ENCODE data around the gene APOL1.

APOL1 gene

DNA sequence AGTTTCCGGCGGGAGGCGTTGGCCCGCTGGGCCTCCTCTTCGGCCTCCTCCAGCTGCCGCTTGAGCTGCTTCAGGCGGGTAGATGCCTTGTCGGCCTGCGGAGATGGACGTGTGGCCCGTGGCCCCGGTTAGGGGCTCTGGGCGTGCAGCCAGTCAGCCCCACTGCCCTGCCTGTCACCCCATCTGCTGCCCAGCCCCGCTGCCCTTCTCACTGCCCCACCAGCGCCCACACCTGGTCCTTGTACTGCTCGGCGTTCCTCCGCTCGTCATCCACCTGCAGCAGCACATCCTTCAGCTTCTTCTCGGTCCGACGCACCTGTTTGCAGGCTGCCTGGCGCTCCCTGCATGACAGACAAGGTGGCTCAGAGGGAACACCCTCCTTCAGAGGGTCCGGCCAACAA, 31.2 kb downstream of the APOL1 start:
- in situ Hi-C loops (cut with MboI; ENCODE audit: low pct_unique_long_range_greater_than_20kb, low sequenced_read_pairs, unreplicated experiment): no loop called here
- DNase-seq (ENCODE audit: low spot score): no peak
- TF ChIP-seq, protein P1, sequence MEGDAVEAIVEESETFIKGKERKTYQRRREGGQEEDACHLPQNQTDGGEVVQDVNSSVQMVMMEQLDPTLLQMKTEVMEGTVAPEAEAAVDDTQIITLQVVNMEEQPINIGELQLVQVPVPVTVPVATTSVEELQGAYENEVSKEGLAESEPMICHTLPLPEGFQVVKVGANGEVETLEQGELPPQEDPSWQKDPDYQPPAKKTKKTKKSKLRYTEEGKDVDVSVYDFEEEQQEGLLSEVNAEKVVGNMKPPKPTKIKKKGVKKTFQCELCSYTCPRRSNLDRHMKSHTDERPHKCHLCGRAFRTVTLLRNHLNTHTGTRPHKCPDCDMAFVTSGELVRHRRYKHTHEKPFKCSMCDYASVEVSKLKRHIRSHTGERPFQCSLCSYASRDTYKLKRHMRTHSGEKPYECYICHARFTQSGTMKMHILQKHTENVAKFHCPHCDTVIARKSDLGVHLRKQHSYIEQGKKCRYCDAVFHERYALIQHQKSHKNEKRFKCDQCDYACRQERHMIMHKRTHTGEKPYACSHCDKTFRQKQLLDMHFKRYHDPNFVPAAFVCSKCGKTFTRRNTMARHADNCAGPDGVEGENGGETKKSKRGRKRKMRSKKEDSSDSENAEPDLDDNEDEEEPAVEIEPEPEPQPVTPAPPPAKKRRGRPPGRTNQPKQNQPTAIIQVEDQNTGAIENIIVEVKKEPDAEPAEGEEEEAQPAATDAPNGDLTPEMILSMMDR (IDR thresholded peaks at IDR 0.05; ENCODE audit: extremely low read depth, insufficient read depth, missing control alignments): no peak

DNA sequence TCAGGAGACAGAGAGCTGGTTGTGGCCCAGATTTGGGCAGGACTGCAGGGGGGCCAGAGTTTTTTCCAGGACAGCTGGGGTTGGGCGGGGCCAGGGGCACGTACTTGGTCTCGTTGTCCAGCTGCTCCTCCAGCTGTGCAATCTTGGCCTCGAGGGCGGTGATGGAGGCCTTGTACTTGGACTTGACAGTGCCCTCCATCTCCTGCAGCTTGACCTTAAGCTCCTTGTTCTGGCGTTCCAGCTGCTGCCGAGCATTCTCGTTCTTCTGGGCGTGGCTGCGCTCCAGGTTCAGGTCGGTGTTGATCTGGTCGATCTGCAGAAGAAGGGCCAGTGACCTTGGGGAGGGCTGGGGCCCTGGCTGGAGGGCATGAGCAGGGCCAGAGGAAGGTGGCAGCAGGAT, 32.1 kb downstream of the APOL1 start:
- DNase-seq (ENCODE audit: low spot score): no peak
- in situ Hi-C loops (cut with MboI; ENCODE audit: low pct_unique_long_range_greater_than_20kb, low sequenced_read_pairs, unreplicated experiment): no loop called here
- TF ChIP-seq, protein P1 (IDR thresholded peaks at IDR 0.05; ENCODE audit: extremely low read depth, insufficient read depth, missing control alignments): no peak

DNA sequence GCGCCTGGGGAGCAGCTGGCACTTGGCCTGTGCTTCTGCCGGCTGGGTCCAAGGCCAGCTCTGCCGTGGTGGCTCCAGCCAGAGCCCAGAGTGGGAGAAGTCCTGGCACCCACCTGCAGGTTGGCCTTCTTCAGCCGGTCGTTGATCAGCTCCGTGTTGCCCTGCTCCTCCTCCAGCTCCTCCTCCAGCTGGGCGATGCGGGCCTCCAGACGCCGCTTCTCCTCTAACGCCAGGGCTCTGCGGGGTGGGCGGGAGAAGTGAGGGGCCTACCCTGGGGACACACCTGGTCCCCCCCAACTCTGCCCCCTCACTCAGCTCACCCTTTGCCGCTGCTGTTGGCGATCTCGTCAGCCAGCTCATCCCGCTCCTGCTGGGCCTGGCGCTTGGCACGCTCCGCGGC, 32.6 kb downstream of the APOL1 start:
- no peak for DNase-seq (ENCODE audit: low spot score)
- in situ Hi-C loops (cut with MboI; ENCODE audit: low pct_unique_long_range_greater_than_20kb, low sequenced_read_pairs, unreplicated experiment): no loop called here
- TF ChIP-seq, protein P1 (IDR thresholded peaks at IDR 0.05; ENCODE audit: extremely low read depth, insufficient read depth, missing control alignments): no peak

DNA sequence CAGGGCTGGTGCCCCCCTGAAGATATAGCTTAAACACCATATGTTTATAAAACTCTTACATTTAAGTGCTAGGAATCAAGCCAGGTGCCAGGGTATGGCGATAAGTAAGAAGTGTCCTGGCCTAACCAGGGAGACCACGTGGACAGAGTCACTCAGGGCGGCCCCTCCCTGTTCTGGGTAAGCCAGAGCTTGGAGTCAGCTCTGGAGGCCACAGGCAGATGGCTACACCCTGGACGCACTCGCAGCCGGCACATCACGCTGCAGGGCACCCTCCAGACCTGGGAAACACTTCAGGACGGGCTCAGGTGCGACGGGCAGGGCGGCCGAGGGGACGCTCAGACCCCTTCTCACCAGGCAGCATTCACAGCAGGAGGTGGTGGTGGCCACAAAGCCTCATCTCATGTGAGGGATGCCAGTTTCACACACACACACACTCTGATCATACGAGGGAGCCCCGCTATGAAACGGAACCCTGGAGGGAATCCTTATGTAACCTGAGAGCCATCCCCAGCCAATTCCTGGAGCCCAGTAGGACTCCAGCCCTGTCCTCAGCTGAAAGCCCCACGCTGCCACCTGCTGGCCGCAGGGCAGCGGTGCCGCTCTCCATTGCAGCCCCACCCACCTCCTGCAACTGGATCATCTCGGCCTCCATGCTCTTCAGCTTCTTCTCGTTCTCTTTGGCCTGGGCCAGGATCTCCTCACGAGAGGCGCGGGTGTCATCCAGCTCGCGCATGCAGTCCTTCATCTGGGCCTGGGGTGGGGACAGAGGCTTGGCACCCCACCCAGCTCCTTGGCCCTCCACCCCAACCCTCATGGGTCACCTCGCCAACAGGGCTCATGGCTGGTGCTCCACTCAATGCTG, 33.4 kb downstream of the APOL1 start:
- in situ Hi-C loops (cut with MboI; ENCODE audit: low pct_unique_long_range_greater_than_20kb, low sequenced_read_pairs, unreplicated experiment): no loop called here
- DNase-seq (ENCODE audit: low spot score): peak; percentile 87
- TF ChIP-seq, protein P1 (IDR thresholded peaks at IDR 0.05; ENCODE audit: extremely low read depth, insufficient read depth, missing control alignments): peak; percentile 89

DNA sequence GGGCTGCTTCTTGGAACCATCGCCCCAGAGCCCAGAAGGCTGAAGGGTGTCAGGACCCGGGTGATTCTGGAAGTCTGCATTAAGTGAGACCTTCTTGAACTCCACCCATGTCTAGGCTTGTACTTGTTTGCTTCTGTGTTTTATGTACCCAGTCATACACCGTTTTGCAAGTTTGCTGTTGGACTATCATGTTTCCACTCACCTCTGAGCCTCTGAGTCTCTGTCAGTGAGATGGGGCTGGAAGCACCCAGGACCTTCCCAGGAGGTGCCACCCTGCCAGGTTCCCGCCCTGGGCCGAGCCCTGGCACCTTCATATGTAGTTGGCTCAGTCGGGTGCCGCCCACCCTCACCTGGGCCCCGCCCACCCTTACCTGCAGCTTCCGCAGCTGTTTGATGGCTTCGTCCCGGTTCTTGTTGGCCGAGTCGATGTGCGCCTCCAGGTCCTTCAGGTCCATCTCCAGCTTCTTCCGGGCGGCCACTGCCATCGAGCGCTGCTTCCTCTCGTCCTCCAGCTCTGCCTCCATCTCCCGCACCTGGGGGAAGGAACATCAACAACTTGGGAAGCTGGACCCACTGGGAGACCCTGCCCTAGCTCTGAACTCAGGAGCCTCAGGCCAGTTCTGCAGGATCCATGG, 35.1 kb downstream of the APOL1 start:
- TF ChIP-seq, protein P1 (IDR thresholded peaks at IDR 0.05; ENCODE audit: extremely low read depth, insufficient read depth, missing control alignments): no peak
- DNase-seq (ENCODE audit: low spot score): no peak
- in situ Hi-C loops (cut with MboI; ENCODE audit: low pct_unique_long_range_greater_than_20kb, low sequenced_read_pairs, unreplicated experiment): no loop called here

DNA sequence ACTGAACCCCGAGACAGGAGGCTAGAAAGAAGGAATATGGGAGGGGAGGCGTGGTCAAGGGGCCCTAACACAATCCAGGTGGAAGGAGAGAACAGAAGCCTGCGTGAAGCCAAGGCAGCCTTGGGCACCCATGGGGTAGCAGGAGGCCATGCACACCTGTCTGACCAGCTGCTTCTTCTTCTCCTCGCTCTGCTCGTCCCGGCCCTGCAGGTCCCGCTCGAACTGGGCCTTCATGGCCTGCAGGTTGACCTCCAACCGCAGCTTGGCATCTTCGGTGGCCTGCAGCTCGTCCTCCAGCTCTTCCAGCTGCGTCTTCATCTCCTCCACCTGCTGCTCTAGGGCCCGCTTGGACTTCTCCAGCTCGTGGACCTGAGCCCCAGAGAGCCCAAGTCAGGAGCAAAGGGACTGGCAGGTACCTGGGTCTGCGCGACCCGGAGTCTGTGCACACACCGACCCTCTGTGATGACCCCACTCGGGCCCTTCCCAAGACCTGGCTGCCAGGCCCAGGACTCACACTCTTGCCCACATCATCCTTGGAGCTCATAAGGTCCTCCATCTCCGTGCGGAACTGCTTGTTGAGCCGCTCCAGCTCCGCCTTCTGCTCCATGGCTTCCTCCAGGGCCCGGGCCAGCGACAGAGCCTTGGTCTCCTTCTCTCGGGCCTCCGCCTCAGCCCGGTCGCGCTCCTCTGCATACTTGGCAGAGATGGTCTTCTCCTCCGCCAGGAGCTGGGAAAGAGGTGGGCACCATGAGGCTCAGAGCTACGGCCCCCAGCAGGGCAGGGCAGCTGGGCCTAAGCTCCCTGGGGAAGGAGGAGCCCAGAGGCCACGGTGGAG, 35.9 kb downstream of the APOL1 start:
- in situ Hi-C loops (cut with MboI; ENCODE audit: low pct_unique_long_range_greater_than_20kb, low sequenced_read_pairs, unreplicated experiment): no loop called here
- TF ChIP-seq, protein P1 (IDR thresholded peaks at IDR 0.05; ENCODE audit: extremely low read depth, insufficient read depth, missing control alignments): no peak
- no peak for DNase-seq (ENCODE audit: low spot score)
